LoVo (cell line): ENCODE results near the gene HIRIP3.
"Not testable (repeated sequence)": the region's sequence is repeated elsewhere in the genome, so short reads cannot be mapped to it uniquely, and the experiment has no call there.

Experiments used
- DNase-seq: peaks from one replicate; pipeline ENCODE4 v3.0.0-alpha.2; 2016; ENCODE audit warnings: low spot score

HIRIP3 gene

GRCh38 chr16:29959821-29960220 lies 35.6 kb downstream of the HIRIP3 start:
- DNase-seq, result not testable (repeated sequence)

- DNase-seq, result no peak
These were observed 36.1 kb downstream of the HIRIP3 start for GRCh38 chr16:29959293-29959692.

GRCh38 chr16:29958756-29959155 lies 36.7 kb downstream of the HIRIP3 start:
- DNase-seq, result no peak

- DNase-seq, result no peak
These were observed 43.6 kb downstream of the HIRIP3 start for GRCh38 chr16:29951625-29952365.

- DNase-seq, result no peak
These were observed 44.5 kb downstream of the HIRIP3 start for GRCh38 chr16:29950806-29951461.

- no peak for DNase-seq
These were observed 47.5 kb downstream of the HIRIP3 start for GRCh38 chr16:29947897-29948296.

GRCh38 chr16:29943846-29944799 lies 51.3 kb downstream of the HIRIP3 start:
- peak; percentile 95 for DNase-seq
